GM12878 (cell line): Measurements from ENCODE around the gene RUNX3.

Experiments used
- BMI1 ChIP-seq: fragments of 450-650 bp; IDR thresholded peaks from 2 replicates; pipeline ENCODE4 v1.6.1; 2016; ENCODE audit warnings: mild to moderate bottlenecking, moderate library complexity, borderline replicate concordance
- EP300 ChIP-seq, 2 experiments: fragments of 150-350 bp in 1 of 2; IDR thresholded peaks; 2 replicates each; pipeline ENCODE4 v1.6.1; 2011 to 2012; ENCODE audit warnings: low read depth in 2 of 2, low read length in 2 of 2, borderline replicate concordance in 1 of 2, improper control_type of control experiment in 1 of 2, inconsistent platforms in 1 of 2; ENCODE audit not compliant: control insufficient read depth in 1 of 2
- EZH2 ChIP-seq: IDR thresholded peaks from 2 replicates; pipeline ENCODE4 v1.6.1; 2012; ENCODE audit warnings: low read depth, mild to moderate bottlenecking, control low read depth, inconsistent platforms, low read length, borderline replicate concordance; ENCODE audit not compliant: control insufficient read depth
- IKZF2 ChIP-seq, 2 experiments: fragments of 450-650 bp; IDR thresholded peaks; 2 replicates each; pipeline ENCODE4 v1.6.1; 2017; ENCODE audit warnings: mild to moderate bottlenecking in 2 of 2, moderate library complexity in 2 of 2
- KDM1A ChIP-seq: fragments of 200-600 bp; sonication (generic); IDR thresholded peaks from 2 replicates; pipeline ENCODE4 v1.6.1; 2016; ENCODE audit warnings: borderline replicate concordance
- MXI1 ChIP-seq: fragments of 150-350 bp; IDR thresholded peaks from 2 replicates; pipeline ENCODE4 v1.6.1; 2011; ENCODE audit warnings: low read depth, mild to moderate bottlenecking, inconsistent platforms, low read length, improper control_type of control experiment
- NFXL1 ChIP-seq: fragments of 450-650 bp; IDR thresholded peaks from 2 replicates; pipeline ENCODE4 v1.6.1; 2017; ENCODE audit warnings: antibody characterized with exemption, mild to moderate bottlenecking, borderline replicate concordance
- NFYA ChIP-seq: IDR thresholded peaks from 2 replicates; pipeline ENCODE4 v1.6.1; 2011; ENCODE audit warnings: low read depth, mild to moderate bottlenecking, low read length, improper control_type of control experiment, borderline replicate concordance
- POLR2A ChIP-seq: IDR thresholded peaks from 2 replicates; pipeline ENCODE4 v1.6.1; 2011; ENCODE audit warnings: low read depth, mild to moderate bottlenecking, low read length
- YY1 ChIP-seq: IDR thresholded peaks from 2 replicates; pipeline ENCODE4 v1.6.1; 2011; ENCODE audit warnings: low read depth, mild to moderate bottlenecking, low read length
- TF ChIP-seq, protein P1 (sequence below), 3 experiments: IDR thresholded peaks in 2 of 3; conservative IDR thresholded peaks in 1 of 3; 2 replicates each; pipeline ENCODE4 v1.5.1; 2011; ENCODE audit warnings: low read depth in 3 of 3, low read length in 3 of 3, mild to moderate bottlenecking in 3 of 3, control low read depth in 2 of 3, moderate library complexity in 2 of 3, inconsistent platforms in 1 of 3, mixed read lengths in 1 of 3; ENCODE audit not compliant: control insufficient read depth in 2 of 3, insufficient read depth in 1 of 3; ENCODE audit errors: extremely low read depth in 1 of 3
- TF ChIP-seq, protein P2 (sequence below): IDR thresholded peaks from 2 replicates; pipeline ENCODE4 v1.6.1; 2011; ENCODE audit warnings: low read depth, low read length, improper control_type of control experiment, borderline replicate concordance
- TF ChIP-seq, protein P3 (sequence below): IDR thresholded peaks from 2 replicates; pipeline ENCODE4 v1.6.1; 2012; ENCODE audit warnings: mild to moderate bottlenecking, low read depth, low read length
- TF ChIP-seq, protein P4 (sequence below): IDR thresholded peaks from 2 replicates; pipeline ENCODE4 v1.6.1; 2012; ENCODE audit warnings: low read depth, low read length, improper control_type of control experiment

DNA sequence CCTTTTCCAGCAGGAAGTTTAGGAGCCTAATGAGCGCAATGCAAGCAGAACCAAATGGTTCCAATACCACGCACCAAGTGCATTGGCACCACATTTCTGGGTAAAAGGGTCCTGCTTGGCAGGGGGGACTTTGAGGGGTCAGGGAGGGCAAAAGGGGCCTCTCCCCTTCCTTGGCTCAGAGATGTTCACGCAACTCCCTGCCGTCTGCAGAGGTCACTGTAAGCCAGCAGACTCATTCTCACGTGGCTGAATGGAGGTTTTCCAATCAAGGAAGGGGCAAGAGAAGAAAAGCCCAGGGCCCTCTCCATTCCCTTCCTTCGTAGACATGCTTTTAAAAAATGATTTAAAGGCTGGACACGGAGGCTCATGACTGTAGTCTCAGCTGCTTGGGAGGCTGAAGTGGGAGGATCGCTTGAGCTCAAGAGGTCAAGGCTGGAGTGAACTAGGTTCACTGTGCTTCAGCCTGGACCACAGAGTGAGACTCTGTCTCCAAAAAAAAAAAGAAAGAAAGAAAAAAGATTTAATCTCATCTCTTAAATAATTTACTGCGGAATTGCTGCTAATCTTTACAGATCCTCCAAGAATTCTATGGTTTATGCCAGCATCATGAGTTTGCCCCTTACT lies 80.3 kb downstream of the RUNX3 start:
- TF ChIP-seq, protein P1, sequence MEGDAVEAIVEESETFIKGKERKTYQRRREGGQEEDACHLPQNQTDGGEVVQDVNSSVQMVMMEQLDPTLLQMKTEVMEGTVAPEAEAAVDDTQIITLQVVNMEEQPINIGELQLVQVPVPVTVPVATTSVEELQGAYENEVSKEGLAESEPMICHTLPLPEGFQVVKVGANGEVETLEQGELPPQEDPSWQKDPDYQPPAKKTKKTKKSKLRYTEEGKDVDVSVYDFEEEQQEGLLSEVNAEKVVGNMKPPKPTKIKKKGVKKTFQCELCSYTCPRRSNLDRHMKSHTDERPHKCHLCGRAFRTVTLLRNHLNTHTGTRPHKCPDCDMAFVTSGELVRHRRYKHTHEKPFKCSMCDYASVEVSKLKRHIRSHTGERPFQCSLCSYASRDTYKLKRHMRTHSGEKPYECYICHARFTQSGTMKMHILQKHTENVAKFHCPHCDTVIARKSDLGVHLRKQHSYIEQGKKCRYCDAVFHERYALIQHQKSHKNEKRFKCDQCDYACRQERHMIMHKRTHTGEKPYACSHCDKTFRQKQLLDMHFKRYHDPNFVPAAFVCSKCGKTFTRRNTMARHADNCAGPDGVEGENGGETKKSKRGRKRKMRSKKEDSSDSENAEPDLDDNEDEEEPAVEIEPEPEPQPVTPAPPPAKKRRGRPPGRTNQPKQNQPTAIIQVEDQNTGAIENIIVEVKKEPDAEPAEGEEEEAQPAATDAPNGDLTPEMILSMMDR (IDR thresholded peaks at IDR 0.05 in 2 of 3, conservative IDR thresholded peaks at IDR 0.05 in 1 of 3; ENCODE audit: control insufficient read depth in 2 of 3, extremely low read depth in 1 of 3, insufficient read depth in 1 of 3, low read depth in 3 of 3, low read length in 3 of 3): peak; percentile 58 to 85 (median 61); a peak in 5 of 6 replicates
- TF ChIP-seq MXI1 (0 out of 2 replicates have a peak, but pooled peaks have one; percentile 30), NFXL1 (no peak), POLR2A (no peak), NFYA (no peak), IKZF2 (IDR thresholded peaks at IDR 0.05) (no peak), EZH2 (no peak), KDM1A (no peak), EP300 (IDR thresholded peaks at IDR 0.05; ENCODE audit: borderline replicate concordance in 1 of 2, control insufficient read depth in 1 of 2, low read depth in 2 of 2, low read length in 2 of 2) (no peak), YY1 (0 out of 2 replicates have a peak, but pooled peaks have one; percentile 32), BMI1 (no peak)
- TF ChIP-seq, protein P2, sequence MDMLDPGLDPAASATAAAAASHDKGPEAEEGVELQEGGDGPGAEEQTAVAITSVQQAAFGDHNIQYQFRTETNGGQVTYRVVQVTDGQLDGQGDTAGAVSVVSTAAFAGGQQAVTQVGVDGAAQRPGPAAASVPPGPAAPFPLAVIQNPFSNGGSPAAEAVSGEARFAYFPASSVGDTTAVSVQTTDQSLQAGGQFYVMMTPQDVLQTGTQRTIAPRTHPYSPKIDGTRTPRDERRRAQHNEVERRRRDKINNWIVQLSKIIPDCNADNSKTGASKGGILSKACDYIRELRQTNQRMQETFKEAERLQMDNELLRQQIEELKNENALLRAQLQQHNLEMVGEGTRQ: no peak
- TF ChIP-seq, protein P3, sequence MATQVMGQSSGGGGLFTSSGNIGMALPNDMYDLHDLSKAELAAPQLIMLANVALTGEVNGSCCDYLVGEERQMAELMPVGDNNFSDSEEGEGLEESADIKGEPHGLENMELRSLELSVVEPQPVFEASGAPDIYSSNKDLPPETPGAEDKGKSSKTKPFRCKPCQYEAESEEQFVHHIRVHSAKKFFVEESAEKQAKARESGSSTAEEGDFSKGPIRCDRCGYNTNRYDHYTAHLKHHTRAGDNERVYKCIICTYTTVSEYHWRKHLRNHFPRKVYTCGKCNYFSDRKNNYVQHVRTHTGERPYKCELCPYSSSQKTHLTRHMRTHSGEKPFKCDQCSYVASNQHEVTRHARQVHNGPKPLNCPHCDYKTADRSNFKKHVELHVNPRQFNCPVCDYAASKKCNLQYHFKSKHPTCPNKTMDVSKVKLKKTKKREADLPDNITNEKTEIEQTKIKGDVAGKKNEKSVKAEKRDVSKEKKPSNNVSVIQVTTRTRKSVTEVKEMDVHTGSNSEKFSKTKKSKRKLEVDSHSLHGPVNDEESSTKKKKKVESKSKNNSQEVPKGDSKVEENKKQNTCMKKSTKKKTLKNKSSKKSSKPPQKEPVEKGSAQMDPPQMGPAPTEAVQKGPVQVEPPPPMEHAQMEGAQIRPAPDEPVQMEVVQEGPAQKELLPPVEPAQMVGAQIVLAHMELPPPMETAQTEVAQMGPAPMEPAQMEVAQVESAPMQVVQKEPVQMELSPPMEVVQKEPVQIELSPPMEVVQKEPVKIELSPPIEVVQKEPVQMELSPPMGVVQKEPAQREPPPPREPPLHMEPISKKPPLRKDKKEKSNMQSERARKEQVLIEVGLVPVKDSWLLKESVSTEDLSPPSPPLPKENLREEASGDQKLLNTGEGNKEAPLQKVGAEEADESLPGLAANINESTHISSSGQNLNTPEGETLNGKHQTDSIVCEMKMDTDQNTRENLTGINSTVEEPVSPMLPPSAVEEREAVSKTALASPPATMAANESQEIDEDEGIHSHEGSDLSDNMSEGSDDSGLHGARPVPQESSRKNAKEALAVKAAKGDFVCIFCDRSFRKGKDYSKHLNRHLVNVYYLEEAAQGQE: no peak
- TF ChIP-seq, protein P4, sequence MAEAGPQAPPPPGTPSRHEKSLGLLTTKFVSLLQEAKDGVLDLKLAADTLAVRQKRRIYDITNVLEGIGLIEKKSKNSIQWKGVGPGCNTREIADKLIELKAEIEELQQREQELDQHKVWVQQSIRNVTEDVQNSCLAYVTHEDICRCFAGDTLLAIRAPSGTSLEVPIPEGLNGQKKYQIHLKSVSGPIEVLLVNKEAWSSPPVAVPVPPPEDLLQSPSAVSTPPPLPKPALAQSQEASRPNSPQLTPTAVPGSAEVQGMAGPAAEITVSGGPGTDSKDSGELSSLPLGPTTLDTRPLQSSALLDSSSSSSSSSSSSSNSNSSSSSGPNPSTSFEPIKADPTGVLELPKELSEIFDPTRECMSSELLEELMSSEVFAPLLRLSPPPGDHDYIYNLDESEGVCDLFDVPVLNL: no peak
